AG09309 (cell line): ENCODE data around the gene KANK3.
"Not testable (repeated sequence)": the region's sequence is repeated elsewhere in the genome, so short reads cannot be mapped to it uniquely, and the experiment has no call there.

Experiments used
- DNase-seq: peaks from one replicate; pipeline ENCODE4 v3.0.0-alpha.2; 2010; ENCODE audit warnings: low read depth
- H3K4me3 ChIP-seq: 2 replicates; pipeline ENCODE4 v1.5.1; 2011; ENCODE audit warnings: mild to moderate bottlenecking, low read depth, low read length, moderate library complexity; ENCODE audit not compliant: control insufficient read depth
- TF ChIP-seq, protein P1 (sequence below): IDR thresholded peaks from 2 replicates; pipeline ENCODE4 v1.5.1; 2011; ENCODE audit warnings: mild to moderate bottlenecking, low read depth, low read length, inconsistent platforms; ENCODE audit not compliant: insufficient read depth, control insufficient read depth; ENCODE audit errors: missing control alignments

The KANK3 gene

DNA sequence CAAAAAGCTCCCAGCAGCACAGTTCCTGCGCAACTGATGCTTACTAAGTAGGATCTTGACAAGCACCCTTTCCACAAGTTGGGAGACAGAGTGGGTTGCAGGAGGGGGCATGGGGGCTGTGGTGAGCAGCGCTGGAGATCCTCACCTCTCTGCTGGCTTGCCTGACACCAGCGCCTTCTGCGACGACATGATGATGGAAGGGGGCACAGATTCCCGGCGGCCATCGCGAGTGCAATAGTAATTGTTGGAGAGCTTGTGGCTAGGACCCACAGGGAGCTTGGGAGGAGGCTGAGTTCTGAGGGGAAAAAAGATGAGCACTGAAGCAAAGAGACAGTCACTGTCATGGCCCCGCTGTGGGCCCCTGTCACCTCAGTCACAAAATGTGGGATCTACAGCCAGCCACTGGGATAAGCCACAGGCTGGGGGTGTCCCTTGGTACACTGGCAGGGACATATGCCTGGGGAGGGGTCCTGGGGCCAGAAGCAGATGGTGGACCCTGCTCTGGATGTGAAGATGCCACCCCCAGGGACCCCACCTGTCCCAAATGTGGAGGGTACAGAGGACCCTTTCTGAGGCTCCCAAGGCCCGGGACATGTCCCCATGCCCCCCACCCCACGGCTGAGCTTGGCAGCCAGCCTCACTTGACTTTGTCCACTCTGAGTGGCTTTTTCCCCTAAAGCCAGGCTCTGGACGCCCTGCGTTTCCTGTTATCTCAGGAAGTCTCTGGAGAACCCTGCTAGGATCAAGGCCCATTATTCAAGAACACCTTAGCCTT lies 26.5 kb downstream of the KANK3 start:
- TF ChIP-seq, protein P1, sequence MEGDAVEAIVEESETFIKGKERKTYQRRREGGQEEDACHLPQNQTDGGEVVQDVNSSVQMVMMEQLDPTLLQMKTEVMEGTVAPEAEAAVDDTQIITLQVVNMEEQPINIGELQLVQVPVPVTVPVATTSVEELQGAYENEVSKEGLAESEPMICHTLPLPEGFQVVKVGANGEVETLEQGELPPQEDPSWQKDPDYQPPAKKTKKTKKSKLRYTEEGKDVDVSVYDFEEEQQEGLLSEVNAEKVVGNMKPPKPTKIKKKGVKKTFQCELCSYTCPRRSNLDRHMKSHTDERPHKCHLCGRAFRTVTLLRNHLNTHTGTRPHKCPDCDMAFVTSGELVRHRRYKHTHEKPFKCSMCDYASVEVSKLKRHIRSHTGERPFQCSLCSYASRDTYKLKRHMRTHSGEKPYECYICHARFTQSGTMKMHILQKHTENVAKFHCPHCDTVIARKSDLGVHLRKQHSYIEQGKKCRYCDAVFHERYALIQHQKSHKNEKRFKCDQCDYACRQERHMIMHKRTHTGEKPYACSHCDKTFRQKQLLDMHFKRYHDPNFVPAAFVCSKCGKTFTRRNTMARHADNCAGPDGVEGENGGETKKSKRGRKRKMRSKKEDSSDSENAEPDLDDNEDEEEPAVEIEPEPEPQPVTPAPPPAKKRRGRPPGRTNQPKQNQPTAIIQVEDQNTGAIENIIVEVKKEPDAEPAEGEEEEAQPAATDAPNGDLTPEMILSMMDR, result no peak
- DNase-seq, result no peak

DNA sequence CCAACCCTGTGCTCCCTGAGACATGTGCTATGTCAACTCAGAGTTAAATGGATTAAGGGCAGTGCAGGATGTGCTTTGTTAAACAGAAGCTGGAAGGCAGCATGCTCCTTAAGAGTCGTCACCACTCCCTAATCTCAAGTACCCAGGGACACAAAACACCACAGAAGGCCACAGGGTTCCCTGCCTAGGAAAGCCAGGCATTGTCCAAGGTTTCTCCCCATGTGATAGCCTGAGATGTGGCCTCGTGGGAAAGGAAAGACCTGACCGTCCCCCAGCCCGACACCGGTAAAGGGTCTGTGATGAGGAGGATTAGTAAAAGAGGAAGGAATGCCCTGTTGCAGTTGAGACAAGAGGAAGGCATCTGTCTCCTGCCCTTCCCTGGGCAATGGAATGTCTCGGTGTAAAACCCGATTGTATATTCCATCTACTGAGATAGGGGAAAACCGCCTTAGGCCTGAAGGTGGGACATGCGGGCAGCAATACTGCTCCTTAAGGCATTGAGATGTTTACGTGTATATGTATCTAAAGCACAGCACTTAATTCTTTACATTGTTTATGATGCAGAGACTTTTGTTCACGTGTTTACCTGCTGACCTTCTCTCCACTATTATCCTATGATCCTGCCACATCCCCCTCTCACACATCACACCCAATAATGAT lies 28.0 kb downstream of the KANK3 start:
- H3K4me3 ChIP-seq, DNase-seq: not testable (repeated sequence)

More for the DNA sequence above, 26.5 kb downstream of the KANK3 start:
- H3K4me3 ChIP-seq, result no peak overlapping the region

DNA sequence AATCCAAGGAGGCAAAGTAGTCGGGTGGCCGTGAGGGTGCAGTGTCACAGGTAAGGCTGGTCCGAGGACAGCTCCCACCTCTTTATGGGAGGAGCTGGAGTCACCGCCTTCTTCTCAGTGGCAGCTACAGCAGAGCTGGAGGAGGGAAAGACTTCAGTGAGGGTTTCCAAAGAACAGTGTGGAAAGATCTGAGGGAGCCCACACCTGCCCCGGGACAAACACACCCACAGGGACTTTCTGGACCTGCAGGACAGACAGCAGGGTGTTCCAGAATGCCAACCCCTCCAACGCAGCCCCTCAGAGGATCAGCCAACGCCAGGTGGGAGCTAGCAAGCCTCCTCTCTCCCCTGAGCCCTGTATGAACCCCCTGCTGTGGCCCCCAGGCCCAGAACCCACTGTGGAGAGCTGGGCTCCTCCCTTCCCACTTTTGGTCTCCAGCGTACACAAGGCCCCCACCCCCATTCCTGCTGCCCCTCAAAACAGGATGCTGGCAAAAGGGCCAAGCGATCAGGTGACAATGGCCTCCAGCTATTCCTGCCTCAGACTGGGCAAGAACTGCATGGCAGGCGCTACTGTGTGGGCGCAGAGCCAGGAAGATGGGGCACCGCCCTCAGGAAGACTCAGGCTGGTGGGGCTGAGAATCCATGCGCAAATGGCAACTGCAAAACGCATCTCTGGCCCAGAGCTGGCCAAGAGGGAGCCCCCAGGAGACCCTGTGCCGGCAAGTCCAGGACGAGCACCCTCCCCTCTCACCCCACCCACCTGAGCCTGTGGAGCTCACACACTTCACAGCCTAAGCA lies 31.4 kb downstream of the KANK3 start:
- DNase-seq, result no peak
- H3K4me3 ChIP-seq, result no peak overlapping the region
- TF ChIP-seq, protein P1, result no peak

DNA sequence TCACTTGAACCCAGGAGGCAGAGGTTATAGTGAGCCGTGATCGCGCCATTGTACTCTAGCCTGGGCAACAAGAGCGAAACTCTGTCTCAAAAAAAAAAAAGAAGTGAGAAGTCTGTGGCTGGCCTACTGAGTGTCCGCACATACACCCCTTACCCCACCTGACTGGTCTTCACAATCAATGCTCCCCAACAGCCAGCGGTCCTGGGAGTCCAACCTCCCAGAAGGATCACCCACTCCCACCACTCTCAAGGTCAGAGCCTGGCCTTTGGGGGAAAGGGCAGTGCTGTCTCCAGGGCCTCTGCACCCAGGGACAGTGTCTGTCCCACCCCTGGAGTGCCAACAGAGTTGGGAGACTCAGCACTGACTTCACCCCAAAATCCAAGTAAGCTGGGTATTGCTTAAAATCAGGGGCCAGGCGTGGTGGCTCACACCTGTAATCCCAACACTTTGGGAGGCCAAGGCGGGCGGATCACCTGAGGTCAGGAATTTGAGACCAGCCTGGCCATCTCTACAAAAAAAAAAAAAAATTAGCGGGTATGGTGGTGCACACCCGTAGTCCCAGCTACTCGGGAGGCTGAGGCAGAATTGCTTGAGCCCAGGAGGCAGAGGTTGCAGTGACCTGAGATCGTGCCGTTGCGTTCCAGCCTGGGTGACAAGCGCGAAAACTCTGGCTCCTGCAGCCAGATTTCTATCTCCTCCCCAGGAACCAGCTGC lies 32.6 kb downstream of the KANK3 start:
- DNase-seq, result no peak
- TF ChIP-seq, protein P1, result no peak
- no peak overlapping the region for H3K4me3 ChIP-seq

DNA sequence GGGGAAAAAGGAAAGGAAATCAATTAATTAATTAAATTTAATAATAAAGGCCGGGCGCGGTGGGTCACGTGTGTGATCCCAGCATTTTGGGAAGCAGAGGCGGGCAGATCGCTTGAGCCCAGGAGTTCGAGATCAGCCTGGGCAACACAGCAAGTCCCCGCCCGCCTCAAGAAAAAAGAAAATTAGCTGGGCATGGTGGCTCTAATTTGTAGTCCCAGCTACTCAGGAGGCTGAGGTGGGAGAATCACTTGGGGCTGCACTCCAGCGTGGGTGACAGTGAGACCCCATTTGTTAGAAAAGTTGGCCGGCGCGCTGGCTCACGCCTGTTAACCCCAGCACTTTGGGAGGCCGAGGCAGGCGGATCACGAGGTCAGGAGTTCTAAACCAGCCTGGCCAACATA lies 34.2 kb downstream of the KANK3 start:
- DNase-seq, result no peak
- H3K4me3 ChIP-seq, result no peak overlapping the region

DNA sequence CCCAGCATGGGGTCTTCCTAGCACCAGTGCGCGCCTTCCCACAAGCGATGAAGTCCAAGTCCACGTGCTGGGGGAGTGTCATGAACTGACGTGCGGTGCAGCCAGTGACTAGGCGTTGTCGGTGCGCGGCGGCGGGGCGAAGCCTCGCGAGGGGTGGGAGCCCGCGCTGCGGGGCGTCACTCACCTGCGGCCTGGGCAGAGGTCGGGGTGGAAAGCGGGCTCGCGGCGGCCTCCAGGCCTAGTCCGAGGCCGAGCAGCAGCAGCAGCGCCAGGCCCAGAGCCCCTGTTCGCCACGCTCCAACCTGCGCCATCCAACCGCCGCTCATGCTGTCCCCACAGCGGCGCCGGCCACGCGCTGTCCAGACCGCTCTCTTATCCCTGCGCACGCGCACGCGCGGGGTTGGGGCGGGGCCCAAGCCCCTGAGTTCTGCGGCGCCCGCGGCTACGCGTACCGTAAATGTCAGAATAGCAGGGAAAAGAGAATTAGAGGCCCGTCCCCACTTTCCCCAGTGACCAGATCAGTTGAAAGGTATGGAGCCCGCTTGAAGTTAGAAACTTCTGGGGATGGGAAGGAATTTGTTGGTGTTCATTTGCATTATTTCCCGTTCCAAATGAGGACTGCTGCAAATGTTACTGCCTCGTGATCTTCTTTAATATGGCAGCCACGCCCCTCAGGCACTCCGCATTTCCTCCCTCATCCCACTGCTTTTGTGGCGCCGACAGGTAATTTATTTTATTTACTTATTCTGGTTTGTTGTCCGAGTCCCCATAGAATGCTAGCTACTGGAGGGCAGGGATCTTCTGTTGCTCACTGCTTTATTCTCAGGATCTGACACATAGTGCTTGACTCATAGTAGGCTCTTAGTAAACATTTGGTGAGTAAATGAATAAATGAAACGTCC lies 34.8 kb downstream of the KANK3 start, which contains the start of gene CD320:
TSS of gene CD320 (minus strand) at position 394 of the 902 bp plus-strand sequence. CDS start at position 326, 68 bp downstream.
- H3K4me3 ChIP-seq, result peak within 1 kb of the TSS; percentile 47
- DNase-seq, result peak; percentile 40
- TF ChIP-seq, protein P1, result no peak

More for the DNA sequence above, 34.2 kb downstream of the KANK3 start:
- TF ChIP-seq, protein P1, result no peak
